Stimulated activated CD4-positive, alpha-beta T cell treated with anti-CD3 and anti-CD28 coated beads, TNF-alpha, amount 100 ng/mL, for 1 hour (primary cell): Measurements from ENCODE around the gene MAMSTR.

Source experiments
- DNase-seq, 3 donors: peaks; one replicate each; pipeline ENCODE4 v3.0.0-alpha.2; 2020; ENCODE audit warnings: low read depth in 3 of 3, low spot score in 1 of 3

MAMSTR gene

GRCh38 chr19:48746738-48747575 lies 27.4 kb upstream of the MAMSTR start, which contains the start of gene IZUMO1:
Gene IZUMO1 (minus strand): TSS chr19:48746909. CDS start chr19:48745859, 1,050 bp downstream.
- DNase-seq, result no peak

GRCh38 chr19:48746110-48746509 lies 26.6 kb upstream of the MAMSTR start:
- no peak for DNase-seq

GRCh38 chr19:48745208-48745995 lies 25.9 kb upstream of the MAMSTR start:
- no peak for DNase-seq

- DNase-seq, result no peak
These were observed 22.6 kb upstream of the MAMSTR start for GRCh38 chr19:48742096-48742495.

GRCh38 chr19:48741129-48741999 lies 21.8 kb upstream of the MAMSTR start:
- DNase-seq, result no peak

- no peak for DNase-seq
These were observed 20.8 kb upstream of the MAMSTR start, which contains the start of gene RASIP1 for GRCh38 chr19:48740164-48740972. Gene RASIP1 (minus strand): TSS chr19:48740610. CDS start chr19:48740282, 328 bp downstream.

- no peak for DNase-seq
These were observed 20.1 kb upstream of the MAMSTR start for GRCh38 chr19:48739404-48740163.

- peak; percentile 86 to 94 (median 88) for DNase-seq
These were observed 19.3 kb upstream of the MAMSTR start for GRCh38 chr19:48738557-48739403.

- no peak for DNase-seq
These were observed 18.0 kb upstream of the MAMSTR start for GRCh38 chr19:48737360-48737998.

- no peak for DNase-seq
These were observed 15.6 kb upstream of the MAMSTR start for GRCh38 chr19:48735031-48735615.

- DNase-seq, result no peak
These were observed 15.1 kb upstream of the MAMSTR start for GRCh38 chr19:48734625-48735024.

- no peak for DNase-seq
These were observed 11.9 kb upstream of the MAMSTR start for GRCh38 chr19:48731452-48731851.

GRCh38 chr19:48728911-48729664 lies 9.6 kb upstream of the MAMSTR start:
- no peak for DNase-seq

- DNase-seq, result no peak
These were observed 7.0 kb upstream of the MAMSTR start for GRCh38 chr19:48726556-48726955.

- DNase-seq, result no peak
These were observed 5.5 kb upstream of the MAMSTR start for GRCh38 chr19:48724796-48725753.

- DNase-seq, result no peak
These were observed 2.7 kb upstream of the MAMSTR start for GRCh38 chr19:48722196-48722708.
